Choroid plexus epithelial cell (primary cell): ENCODE data around the gene EXOC6B.

Experiments used
- DNase-seq: peaks from one replicate; pipeline ENCODE4 v3.0.0-alpha.2; 2010; ENCODE audit warnings: low read depth
- H3K4me3 ChIP-seq: 2 replicates; pipeline ENCODE4 v1.5.1; 2011; ENCODE audit warnings: low read depth, mild to moderate bottlenecking, control low read depth, low read length, moderate library complexity
- CTCF ChIP-seq: conservative IDR thresholded peaks from 2 replicates; pipeline ENCODE4 v1.5.1; 2011; ENCODE audit warnings: low read depth, mild to moderate bottlenecking, control low read depth, inconsistent platforms, low read length, moderate library complexity

The EXOC6B gene

GRCh38 chr2:72712304-72712703 lies 113.5 kb downstream of the EXOC6B start:
- H3K4me3 ChIP-seq = no peak overlapping the region
- no peak for DNase-seq
- no peak for TF ChIP-seq CTCF

- no peak for DNase-seq
- H3K4me3 ChIP-seq = no peak overlapping the region
- no peak for TF ChIP-seq CTCF
These were observed 115.2 kb downstream of the EXOC6B start for GRCh38 chr2:72710418-72711152.

GRCh38 chr2:72708236-72708635 lies 117.6 kb downstream of the EXOC6B start:
- DNase-seq = no peak
- no peak overlapping the region for H3K4me3 ChIP-seq
- TF ChIP-seq CTCF = no peak

- no peak overlapping the region for H3K4me3 ChIP-seq
- DNase-seq = no peak
- TF ChIP-seq CTCF = no peak
These were observed 127.5 kb downstream of the EXOC6B start for GRCh38 chr2:72698300-72698699.

- H3K4me3 ChIP-seq = no peak overlapping the region
These were observed 129.3 kb downstream of the EXOC6B start for GRCh38 chr2:72696559-72696958.

GRCh38 chr2:72695676-72696075 lies 130.2 kb downstream of the EXOC6B start:
- no peak for TF ChIP-seq CTCF
- no peak overlapping the region for H3K4me3 ChIP-seq
- no peak for DNase-seq

More at GRCh38 chr2:72696559-72696958, 129.3 kb downstream of the EXOC6B start:
- no peak for TF ChIP-seq CTCF
- DNase-seq = no peak
